Activated naive CD4-positive, alpha-beta T cell treated with anti-CD3 and anti-CD28 coated beads, Interleukin-2, amount 50 U/mL, for 16 hours (primary cell): ENCODE data around the gene SIAH3.
A peak's percentile ranks its signal among the peaks of the same experiment; 100 is the strongest.

Experiments
- DNase-seq: peaks from one replicate; pipeline ENCODE4 v3.0.0-alpha.2; 2020

Gene SIAH3

GRCh38 chr13:45861322-45861721 lies 9.8 kb upstream of the SIAH3 start:
- DNase-seq: no peak

GRCh38 chr13:45860240-45860639 lies 8.7 kb upstream of the SIAH3 start:
- DNase-seq: no peak

- DNase-seq: no peak
Observed at GRCh38 chr13:45859705-45860104, 8.2 kb upstream of the SIAH3 start.

- DNase-seq: no peak
Observed at GRCh38 chr13:45852494-45852893, 941 bp upstream of the SIAH3 start.

GRCh38 chr13:45851956-45852355 lies 403 bp upstream of the SIAH3 start:
- no peak for DNase-seq

GRCh38 chr13:45850027-45850613 lies 1.4 kb downstream of the SIAH3 start:
- no peak for DNase-seq

GRCh38 chr13:45849408-45849807 lies 2.1 kb downstream of the SIAH3 start:
- DNase-seq: no peak

- peak; percentile 14 for DNase-seq
Observed at GRCh38 chr13:45847554-45848224, 3.9 kb downstream of the SIAH3 start.

- no peak for DNase-seq
Observed at GRCh38 chr13:45846681-45847080, 4.9 kb downstream of the SIAH3 start.

- no peak for DNase-seq
Observed at GRCh38 chr13:45838171-45838745, 13.3 kb downstream of the SIAH3 start.

GRCh38 chr13:45837111-45837510 lies 14.4 kb downstream of the SIAH3 start:
- DNase-seq: no peak

GRCh38 chr13:45834411-45834994 lies 17.1 kb downstream of the SIAH3 start:
- no peak for DNase-seq

- DNase-seq: no peak
Observed at GRCh38 chr13:45833663-45834375, 17.7 kb downstream of the SIAH3 start.

- no peak for DNase-seq
Observed at GRCh38 chr13:45833242-45833641, 18.3 kb downstream of the SIAH3 start.

- no peak for DNase-seq
Observed at GRCh38 chr13:45831851-45832250, 19.7 kb downstream of the SIAH3 start.

GRCh38 chr13:45830121-45830520 lies 21.4 kb downstream of the SIAH3 start:
- no peak for DNase-seq

GRCh38 chr13:45828256-45828968 lies 23.1 kb downstream of the SIAH3 start:
- DNase-seq: no peak

GRCh38 chr13:45827318-45827717 lies 24.2 kb downstream of the SIAH3 start:
- no peak for DNase-seq

GRCh38 chr13:45826731-45827130 lies 24.8 kb downstream of the SIAH3 start:
- no peak for DNase-seq

GRCh38 chr13:45825387-45825650 lies 26.2 kb downstream of the SIAH3 start:
- DNase-seq: no peak

- DNase-seq: no peak
Observed at GRCh38 chr13:45823583-45823982, 28.0 kb downstream of the SIAH3 start.

- DNase-seq: no peak
Observed at GRCh38 chr13:45821811-45822210, 29.7 kb downstream of the SIAH3 start.
